H9 (cell line): ENCODE measurements around the gene ANKMY1. TPM values are rescaled to one million over a fixed set of nuclear protein-coding genes. Genes with fewer than 3 reads are reported as not detected.

Experiments
- DNase-seq: peaks from one replicate; pipeline ENCODE4 v3.0.0-alpha.2; 2017
- H2AFZ ChIP-seq: one replicate; pipeline ENCODE4 v1.6.1; 2013; ENCODE audit warnings: mild to moderate bottlenecking, low read length, control low read depth, moderate library complexity
- H2AK5ac ChIP-seq: 2 replicates; pipeline ENCODE4 v1.6.1; 2013; ENCODE audit warnings: low read length, control low read depth, mixed read lengths; ENCODE audit not compliant: insufficient read length
- H2BK120ac ChIP-seq: one replicate; pipeline ENCODE4 v1.6.1; 2013; ENCODE audit warnings: low read depth, mild to moderate bottlenecking, low read length, control low read depth, inconsistent platforms; ENCODE audit not compliant: poor library complexity, severe bottlenecking
- H2BK12ac ChIP-seq: 2 replicates; pipeline ENCODE4 v1.6.1; 2013; ENCODE audit warnings: low read length, control low read depth, mixed read lengths, low read depth; ENCODE audit not compliant: insufficient read length
- H2BK15ac ChIP-seq: 2 replicates; pipeline ENCODE4 v1.6.1; 2013; ENCODE audit warnings: low read depth, low read length, control low read depth
- H2BK20ac ChIP-seq: one replicate; pipeline ENCODE4 v1.6.1; 2013; ENCODE audit warnings: low read depth, mild to moderate bottlenecking, low read length, control low read depth, inconsistent platforms; ENCODE audit not compliant: poor library complexity, severe bottlenecking
- H2BK5ac ChIP-seq: 2 replicates; pipeline ENCODE4 v1.6.1; 2013; ENCODE audit warnings: low read length, control low read depth, mixed read lengths; ENCODE audit not compliant: insufficient read length
- H3K14ac ChIP-seq: 2 replicates; pipeline ENCODE4 v1.6.1; 2013; ENCODE audit warnings: low read length, control low read depth; ENCODE audit not compliant: insufficient read depth
- H3K18ac ChIP-seq: 2 replicates; pipeline ENCODE4 v1.6.1; 2013; ENCODE audit warnings: low read depth, mild to moderate bottlenecking, mixed read lengths, low read length, control low read depth; ENCODE audit not compliant: insufficient read length
- H3K23ac ChIP-seq: 2 replicates; pipeline ENCODE4 v1.6.1; 2013; ENCODE audit warnings: low read length, control low read depth, mixed read lengths, low read depth; ENCODE audit not compliant: insufficient read length
- H3K23me2 ChIP-seq: 2 replicates; pipeline ENCODE4 v1.6.1; 2013; ENCODE audit warnings: low read depth, mild to moderate bottlenecking, mixed read lengths, low read length, control low read depth; ENCODE audit not compliant: insufficient read length, poor library complexity, severe bottlenecking
- H3K27ac ChIP-seq: 2 replicates; pipeline ENCODE4 v1.5.1; 2013; ENCODE audit warnings: low read length, control low read depth, mixed read lengths, low read depth; ENCODE audit not compliant: insufficient read length
- H3K27me3 ChIP-seq: 2 replicates; pipeline ENCODE4 v1.6.1; 2013; ENCODE audit warnings: low read length, control low read depth, inconsistent platforms; ENCODE audit not compliant: insufficient read depth
- H3K4ac ChIP-seq: 2 replicates; pipeline ENCODE4 v1.6.1; 2013; ENCODE audit warnings: low read depth, mild to moderate bottlenecking, control low read depth, inconsistent platforms, low read length, moderate library complexity
- H3K4me1 ChIP-seq: 2 replicates; pipeline ENCODE4 v1.6.1; 2013; ENCODE audit warnings: low read length, control low read depth, inconsistent platforms; ENCODE audit not compliant: insufficient read depth
- H3K4me2 ChIP-seq: 2 replicates; pipeline ENCODE4 v1.6.1; 2013; ENCODE audit warnings: low read length, control low read depth, mixed read lengths; ENCODE audit not compliant: insufficient read length, insufficient read depth
- H3K56ac ChIP-seq: 2 replicates; pipeline ENCODE4 v1.6.1; 2013; ENCODE audit warnings: low read depth, mild to moderate bottlenecking, mixed read lengths, low read length, control low read depth; ENCODE audit not compliant: insufficient read length
- H3K79me1 ChIP-seq: 2 replicates; pipeline ENCODE4 v1.6.1; 2013; ENCODE audit warnings: low read depth, mild to moderate bottlenecking, moderate library complexity, low read length, control low read depth, inconsistent platforms; ENCODE audit not compliant: insufficient read depth, poor library complexity, severe bottlenecking
- H3K79me2 ChIP-seq: 2 replicates; pipeline ENCODE4 v1.6.1; 2013; ENCODE audit warnings: low read length, control low read depth, inconsistent platforms; ENCODE audit not compliant: insufficient read depth
- H3K9ac ChIP-seq: 2 replicates; pipeline ENCODE4 v1.6.1; 2013; ENCODE audit warnings: low read length, control low read depth, mixed read lengths; ENCODE audit not compliant: insufficient read length; ENCODE audit errors: extremely low read depth
- H3K9me3 ChIP-seq: one replicate; pipeline ENCODE4 v1.6.1; 2013; ENCODE audit warnings: low read depth, low read length, inconsistent platforms; ENCODE audit not compliant: control insufficient read depth
- H3T11ph ChIP-seq: one replicate; pipeline ENCODE4 v1.6.1; 2013; ENCODE audit warnings: mild to moderate bottlenecking, low read length, control low read depth, inconsistent platforms
- H4K20me1 ChIP-seq: one replicate; pipeline ENCODE4 v1.6.1; 2013; ENCODE audit not compliant: control insufficient read depth, insufficient read length, insufficient read depth
- H4K5ac ChIP-seq: 2 replicates; pipeline ENCODE4 v1.6.1; 2013; ENCODE audit warnings: low read depth, mild to moderate bottlenecking, mixed read lengths, low read length, control low read depth; ENCODE audit not compliant: insufficient read length
- H4K8ac ChIP-seq: replicated peaks from 2 replicates; pipeline ENCODE4 v1.6.1; 2013; ENCODE audit warnings: low read length, control low read depth, mixed read lengths, low read depth; ENCODE audit not compliant: insufficient read length
- H4K91ac ChIP-seq: 2 replicates; pipeline ENCODE4 v1.6.1; 2013; ENCODE audit warnings: low read depth, mild to moderate bottlenecking, moderate library complexity, mixed read lengths, low read length, control low read depth; ENCODE audit not compliant: insufficient read length
- H3K27ac Mint-ChIP-seq, 3 experiments: 2 replicates in 2 of 3; 3 replicates in 1 of 3; pipeline ENCODE4 v1.8.0; 2020 to 2021; ENCODE audit warnings: mixed read lengths in 3 of 3, mild to moderate bottlenecking in 1 of 3, moderate library complexity in 1 of 3
- H3K27me3 Mint-ChIP-seq: 2 replicates; pipeline ENCODE4 v1.8.0; 2021; ENCODE audit warnings: low read depth, mild to moderate bottlenecking, moderate library complexity, mixed read lengths
- H3K36me3 Mint-ChIP-seq, 3 experiments: 2 replicates in 2 of 3; 3 replicates in 1 of 3; pipeline ENCODE4 v1.8.0; 2020 to 2021; ENCODE audit warnings: low read depth in 3 of 3, mixed read lengths in 3 of 3; ENCODE audit not compliant: insufficient read depth in 1 of 3
- H3K4me1 Mint-ChIP-seq, 2 experiments: 2 replicates each; pipeline ENCODE4 v1.8.0; 2020; ENCODE audit warnings: mixed read lengths in 2 of 2
- H3K4me3 Mint-ChIP-seq, 2 experiments: 2 replicates in 1 of 2; 3 replicates in 1 of 2; pipeline ENCODE4 v1.8.0; 2020 to 2021; ENCODE audit warnings: mild to moderate bottlenecking in 2 of 2, mixed read lengths in 2 of 2, moderate library complexity in 1 of 2
- H3K9me3 Mint-ChIP-seq, 2 experiments: 2 replicates in 1 of 2; 3 replicates in 1 of 2; pipeline ENCODE4 v1.8.0; 2020; ENCODE audit warnings: mild to moderate bottlenecking in 2 of 2, mixed read lengths in 2 of 2, moderate library complexity in 1 of 2
- CTCF ChIP-seq: fragments of 200-600 bp; sonication (generic); conservative IDR thresholded peaks from 3 replicates; pipeline ENCODE4 v1.8.0; 2021; ENCODE audit warnings: antibody characterized with exemption, mild to moderate bottlenecking
- WGBS: extraction: QIAGEN DNeasy Blood & Tissue Kit; methylation state at CpG from one replicate; pipeline ENCODE4 v1.1.7; 2013; ENCODE audit warnings: missing lambda C conversion rate, low lambda C conversion rate, mixed read lengths; ENCODE audit not compliant: insufficient read length; ENCODE audit errors: extremely low coverage; 5-methylcytosine and 5-hydroxymethylcytosine counted together
- total RNA-seq: library from RNA; stranded (reverse); gene quantifications from 2 replicates; pipeline ENCODE4 v1.2.1, GENCODE V29; 2021

ANKMY1 gene
- total RNA-seq, 1 experiment from 2014 or later, result 13.7 TPM

GRCh38 chr2:240437861-240438809 lies 119.7 kb downstream of the ANKMY1 start:
- H2BK5ac ChIP-seq, result no peak overlapping the region
- H3K9me3 ChIP-seq, result no peaks in the 10 kb centered on the region
- H2BK12ac ChIP-seq, result no peak overlapping the region
- no peak overlapping the region for H3K27ac ChIP-seq
- H3K23ac ChIP-seq, result no peak overlapping the region
- H3K56ac ChIP-seq, result no peak overlapping the region
- TF ChIP-seq CTCF, result peak; percentile 96
- no peaks in the 10 kb centered on the region; the same call in 1 of the 2 replicates for H3K79me2 ChIP-seq
- H2AK5ac ChIP-seq, result no peak overlapping the region
- Mint-ChIP-seq H3K36me3 (peaks cover 0 to 2% (median 0%) of the 10 kb centered on the region in 3 experiments; a peak in 1 of 7 replicates), H3K4me1 (peaks cover 11 to 15% of the 10 kb centered on the region in 2 experiments), H3K27me3 (peaks cover 36% of the 10 kb centered on the region), H3K4me3 (peak overlapping the region; percentile 41 to 53; a peak in 4 of 5 replicates), H3K9me3 (no peaks in the 10 kb centered on the region), H3K27ac (no peak overlapping the region)
- peak; percentile 75 for DNase-seq
- H2BK15ac ChIP-seq, result no peak overlapping the region
- H3K79me1 ChIP-seq, result no peaks in the 10 kb centered on the region
- H3K14ac ChIP-seq, result no peak overlapping the region
- no peak overlapping the region for H2BK120ac ChIP-seq
- H3K4me2 ChIP-seq, result no peak overlapping the region
- no peak overlapping the region for H3K9ac ChIP-seq
- no peak overlapping the region for H3K18ac ChIP-seq
- no CpG with 5 or more reads among the region's 24 CpGs for WGBS
- H4K20me1 ChIP-seq, result no peaks in the 10 kb centered on the region
- H4K8ac ChIP-seq, result no peak overlapping the region
- H3K27me3 ChIP-seq, result peaks cover 13% of the 10 kb centered on the region; the same call in 1 of the 2 replicates
- H4K5ac ChIP-seq, result no peak overlapping the region
- H3T11ph ChIP-seq, result no peak overlapping the region
- no peak overlapping the region for H3K4ac ChIP-seq
- no peak overlapping the region for H2BK20ac ChIP-seq
- peaks cover 8% of the 10 kb centered on the region for H3K23me2 ChIP-seq
- no peak overlapping the region for H2AFZ ChIP-seq
- H3K4me1 ChIP-seq, result no peaks in the 10 kb centered on the region; the same call in 1 of the 2 replicates
- H4K91ac ChIP-seq, result no peak overlapping the region
